Endothelial cell of umbilical vein (primary cell): ENCODE results near the gene COPS2.

Experiments
- CTCF ChIP-seq, 2 donors: IDR thresholded peaks; 1 replicate in 1 of 2; 2 replicates in 1 of 2; pipeline ENCODE4 v1.5.1; 2011; ENCODE audit warnings: low read length in 2 of 2, mild to moderate bottlenecking in 2 of 2, moderate library complexity in 2 of 2, control low read depth in 1 of 2, inconsistent platforms in 1 of 2, low read depth in 1 of 2; ENCODE audit not compliant: insufficient read depth in 1 of 2; ENCODE audit errors: extremely low read depth in 1 of 2
- EZH2 ChIP-seq: IDR thresholded peaks from 2 replicates; pipeline ENCODE4 v1.6.1; 2012; ENCODE audit warnings: borderline replicate concordance, low read depth, mild to moderate bottlenecking, moderate library complexity, low read length, inconsistent platforms; ENCODE audit not compliant: severe bottlenecking
- FOS ChIP-seq: IDR thresholded peaks from 2 replicates; pipeline ENCODE4 v1.6.1; 2011; ENCODE audit warnings: mild to moderate bottlenecking, low read length, moderate library complexity, borderline replicate concordance; ENCODE audit not compliant: insufficient read depth
- GATA2 ChIP-seq: IDR thresholded peaks from 2 replicates; pipeline ENCODE4 v1.7.0; 2011; ENCODE audit warnings: low read depth, mild to moderate bottlenecking, moderate library complexity, mixed read lengths, low read length; ENCODE audit not compliant: insufficient read length, insufficient read depth
- POLR2A ChIP-seq: IDR thresholded peaks from 2 replicates; pipeline ENCODE4 v1.6.1; 2012; ENCODE audit warnings: low read depth, mild to moderate bottlenecking, control low read depth, low read length
- POLR2AphosphoS5 ChIP-seq: IDR thresholded peaks from 2 replicates; pipeline ENCODE4 v1.6.1; 2012; ENCODE audit warnings: low read depth, mild to moderate bottlenecking, control low read depth, low read length, moderate library complexity; ENCODE audit not compliant: insufficient read depth
- TF ChIP-seq, protein P1 (sequence below): IDR thresholded peaks from 2 replicates; pipeline ENCODE4 v1.6.1; 2011; ENCODE audit not compliant: insufficient read depth, insufficient read length

DNA sequence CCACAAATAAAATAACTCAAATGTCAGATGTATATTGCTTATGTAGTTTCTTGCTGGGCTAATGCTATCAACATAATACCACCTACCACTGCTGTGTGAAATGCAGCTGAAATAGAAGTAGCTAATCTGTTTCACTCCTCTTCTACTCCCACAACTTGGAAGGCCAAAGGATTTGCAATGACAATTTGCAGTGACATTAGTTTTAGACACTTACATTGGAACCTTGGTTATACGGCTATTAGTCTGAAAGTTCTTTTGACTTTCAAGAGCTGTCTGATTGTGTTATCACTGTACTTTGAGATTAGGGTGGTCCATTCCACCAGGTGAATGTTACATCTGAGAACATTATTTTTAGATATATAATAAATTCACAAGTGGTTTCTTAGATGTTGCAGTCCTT lies 33.5 kb downstream of the COPS2 start:
- TF ChIP-seq POLR2A (no peak), CTCF (IDR thresholded peaks at IDR 0.05; ENCODE audit: extremely low read depth in 1 of 2, insufficient read depth in 1 of 2, low read depth in 1 of 2, low read length in 2 of 2) (no peak), EZH2 (no peak), POLR2AphosphoS5 (no peak), GATA2 (no peak), FOS (no peak)
- TF ChIP-seq, protein P1, sequence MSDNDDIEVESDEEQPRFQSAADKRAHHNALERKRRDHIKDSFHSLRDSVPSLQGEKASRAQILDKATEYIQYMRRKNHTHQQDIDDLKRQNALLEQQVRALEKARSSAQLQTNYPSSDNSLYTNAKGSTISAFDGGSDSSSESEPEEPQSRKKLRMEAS: no peak
